Activated T-cell treated with anti-CD3 and anti-CD28 coated beads, Interleukin-2, amount 50 U/mL, for 24 hours (primary cell): ENCODE results near the gene TRIO.

Experiments
- DNase-seq: peaks from one replicate; pipeline ENCODE4 v3.0.0-alpha.2; 2020
- H3K27ac Mint-ChIP-seq: 2 replicates; pipeline ENCODE4 v1.8.0; 2020; ENCODE audit warnings: mild to moderate bottlenecking, mixed read lengths
- H3K27me3 Mint-ChIP-seq: 2 replicates; pipeline ENCODE4 v1.8.0; 2020; ENCODE audit warnings: mixed read lengths
- H3K36me3 Mint-ChIP-seq: 2 replicates; pipeline ENCODE4 v1.8.0; 2020; ENCODE audit warnings: low read depth, mixed read lengths
- H3K4me1 Mint-ChIP-seq: 2 replicates; pipeline ENCODE4 v1.8.0; 2020; ENCODE audit warnings: low read depth, mixed read lengths
- H3K4me3 Mint-ChIP-seq: 2 replicates; pipeline ENCODE4 v1.8.0; 2020; ENCODE audit warnings: mild to moderate bottlenecking, moderate library complexity, mixed read lengths
- H3K9me3 Mint-ChIP-seq: 2 replicates; pipeline ENCODE4 v1.8.0; 2020; ENCODE audit warnings: mixed read lengths

Gene TRIO

DNA sequence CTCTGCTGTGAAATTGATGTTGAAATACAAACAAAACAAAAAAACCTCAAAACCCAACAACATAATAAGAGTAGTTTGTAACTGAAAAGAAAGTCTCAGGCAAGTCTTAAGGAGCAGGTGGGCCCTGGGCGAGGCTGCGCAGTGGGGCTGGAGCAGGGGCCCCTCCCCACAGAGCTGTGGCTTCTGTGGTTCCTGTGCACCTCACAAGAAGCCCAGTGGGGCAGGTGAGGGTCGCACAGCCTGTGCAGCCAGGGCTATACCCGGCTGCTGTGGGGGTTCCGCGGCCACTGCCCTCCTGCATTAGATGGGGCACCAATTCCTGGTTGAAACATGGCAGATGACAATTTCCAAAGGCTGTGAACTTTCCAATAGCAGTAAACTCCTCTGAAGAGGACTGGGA lies 75.3 kb downstream of the TRIO start:
- H3K27ac Mint-ChIP-seq, result no peak overlapping the region
- peaks cover 16% of the 10 kb centered on the region for H3K4me1 Mint-ChIP-seq
- no peak for DNase-seq
- H3K27me3 Mint-ChIP-seq, result peaks cover 40% of the 10 kb centered on the region
- no peak overlapping the region for H3K4me3 Mint-ChIP-seq
- no peaks in the 10 kb centered on the region for H3K9me3 Mint-ChIP-seq
- no peaks in the 10 kb centered on the region for H3K36me3 Mint-ChIP-seq

DNA sequence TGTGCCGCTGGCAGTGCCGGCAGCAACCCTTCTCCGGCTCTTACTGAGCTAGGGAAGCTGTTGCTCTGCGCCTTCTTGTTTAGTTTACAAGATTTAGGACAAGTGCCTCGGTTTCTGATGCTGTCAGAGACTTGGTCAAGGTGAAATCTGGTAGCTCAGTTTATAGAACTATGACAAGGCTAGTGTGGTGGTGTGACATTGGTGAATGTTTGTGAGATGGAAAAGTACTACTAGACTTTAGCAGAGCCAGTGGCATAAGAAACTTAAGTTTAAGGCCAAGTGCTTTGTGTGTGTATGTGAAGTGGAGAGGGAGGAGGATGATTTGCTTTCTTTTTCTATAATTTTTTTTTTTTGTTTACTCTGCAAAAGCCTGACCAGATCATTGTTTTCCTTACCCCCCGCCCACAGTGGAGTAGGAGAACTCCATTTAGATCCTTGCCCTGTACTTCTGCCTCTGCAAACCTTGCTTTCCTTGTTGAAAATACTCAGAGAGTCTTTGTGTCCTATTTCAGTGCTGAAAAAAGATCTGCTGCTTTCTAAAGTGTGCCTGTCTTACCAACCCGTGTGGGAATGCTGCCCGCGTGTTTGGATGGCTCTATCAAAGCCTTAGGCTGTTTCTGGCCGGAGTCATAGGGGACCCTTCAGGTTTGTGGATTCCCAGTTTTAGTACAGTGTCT lies 75.9 kb downstream of the TRIO start:
- H3K9me3 Mint-ChIP-seq, result no peaks in the 10 kb centered on the region
- H3K27me3 Mint-ChIP-seq, result peaks cover 40% of the 10 kb centered on the region
- H3K36me3 Mint-ChIP-seq, result no peaks in the 10 kb centered on the region
- no peak overlapping the region for H3K4me3 Mint-ChIP-seq
- peaks cover 18% of the 10 kb centered on the region for H3K4me1 Mint-ChIP-seq
- no peak overlapping the region for H3K27ac Mint-ChIP-seq
- DNase-seq, result no peak

DNA sequence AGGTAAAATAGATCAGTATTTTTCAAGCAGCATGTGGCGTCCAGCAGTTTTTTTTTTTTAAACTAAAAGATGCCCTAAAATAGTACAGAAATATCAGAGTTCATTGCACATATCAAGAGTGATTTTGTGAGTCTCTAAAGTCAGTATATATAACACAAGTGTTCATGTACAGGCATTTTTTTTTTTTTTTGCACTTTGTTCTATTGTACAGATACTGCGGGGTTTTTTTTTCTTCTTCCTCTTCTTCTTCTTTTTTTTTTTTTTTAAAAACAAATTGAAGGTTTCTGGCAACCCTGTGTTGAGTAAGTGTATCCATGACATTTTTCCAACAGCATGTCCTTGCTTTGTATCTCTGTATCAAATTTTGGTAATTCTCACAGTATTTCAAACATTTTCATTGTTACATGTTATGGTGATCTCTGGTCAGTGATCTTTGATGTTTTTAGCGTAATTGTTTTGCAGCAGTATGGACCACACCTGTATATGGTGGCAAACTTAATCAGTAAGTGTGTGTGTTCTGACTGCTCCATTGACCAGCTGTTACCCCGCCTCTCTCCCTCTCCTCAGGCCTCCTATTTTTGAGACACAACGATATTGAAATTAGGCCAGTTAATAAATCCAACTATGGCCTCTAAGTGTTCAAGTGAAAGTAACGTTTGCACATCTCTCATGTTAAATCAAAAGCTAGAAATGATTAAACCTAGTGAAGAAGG lies 76.8 kb downstream of the TRIO start:
- Mint-ChIP-seq H3K27me3 (peaks cover 40% of the 10 kb centered on the region), H3K9me3 (no peaks in the 10 kb centered on the region), H3K4me3 (no peak overlapping the region), H3K27ac (no peak overlapping the region), H3K36me3 (no peaks in the 10 kb centered on the region), H3K4me1 (peaks cover 18% of the 10 kb centered on the region)
- DNase-seq, result no peak

DNA sequence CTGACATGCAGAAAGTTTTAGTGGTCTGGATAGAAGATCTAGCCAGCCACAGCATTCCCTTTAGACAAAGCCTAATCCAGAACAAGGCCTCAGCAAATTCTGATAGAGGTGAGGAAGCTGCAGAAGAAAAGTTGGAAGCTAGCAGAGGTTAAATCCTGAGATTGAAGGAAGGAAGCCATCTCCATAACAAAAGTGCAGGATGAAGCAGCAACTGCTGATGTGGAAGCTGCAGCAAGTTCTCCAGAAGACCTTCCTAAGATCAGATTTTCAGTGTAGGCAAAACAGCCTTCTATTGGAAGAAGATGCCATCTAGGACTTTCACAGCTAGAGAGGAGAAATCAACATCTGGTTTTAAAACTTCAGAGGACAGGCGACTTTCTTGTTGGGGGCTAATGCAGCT lies 77.5 kb downstream of the TRIO start:
- no peaks in the 10 kb centered on the region for H3K9me3 Mint-ChIP-seq
- H3K4me1 Mint-ChIP-seq, result peaks cover 18% of the 10 kb centered on the region
- H3K36me3 Mint-ChIP-seq, result no peaks in the 10 kb centered on the region
- no peak for DNase-seq
- no peak overlapping the region for H3K4me3 Mint-ChIP-seq
- H3K27ac Mint-ChIP-seq, result no peak overlapping the region
- peaks cover 40% of the 10 kb centered on the region for H3K27me3 Mint-ChIP-seq

DNA sequence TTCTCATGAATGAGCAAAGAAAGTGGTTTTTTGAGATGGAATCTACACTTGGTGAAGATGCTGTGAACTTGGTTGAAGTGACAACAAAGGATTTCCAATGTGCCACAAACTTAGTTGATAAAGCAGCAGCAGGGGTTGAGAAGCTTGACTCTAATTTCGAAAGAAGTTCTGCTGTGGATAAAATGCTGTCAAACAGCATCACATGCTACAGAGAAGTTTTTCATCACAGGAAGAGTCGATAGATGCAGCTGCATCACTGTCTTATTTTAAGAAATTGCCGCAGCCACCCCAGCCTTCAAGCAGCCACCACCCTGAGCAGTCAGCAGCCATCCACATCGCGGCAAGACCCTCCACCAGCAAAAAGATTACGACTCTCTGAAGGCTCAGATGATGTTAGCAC lies 78.6 kb downstream of the TRIO start:
- Mint-ChIP-seq H3K27ac (no peak overlapping the region), H3K4me3 (no peak overlapping the region), H3K36me3 (no peaks in the 10 kb centered on the region), H3K27me3 (peaks cover 36% of the 10 kb centered on the region), H3K9me3 (no peaks in the 10 kb centered on the region), H3K4me1 (peaks cover 18% of the 10 kb centered on the region)
- DNase-seq, result no peak

DNA sequence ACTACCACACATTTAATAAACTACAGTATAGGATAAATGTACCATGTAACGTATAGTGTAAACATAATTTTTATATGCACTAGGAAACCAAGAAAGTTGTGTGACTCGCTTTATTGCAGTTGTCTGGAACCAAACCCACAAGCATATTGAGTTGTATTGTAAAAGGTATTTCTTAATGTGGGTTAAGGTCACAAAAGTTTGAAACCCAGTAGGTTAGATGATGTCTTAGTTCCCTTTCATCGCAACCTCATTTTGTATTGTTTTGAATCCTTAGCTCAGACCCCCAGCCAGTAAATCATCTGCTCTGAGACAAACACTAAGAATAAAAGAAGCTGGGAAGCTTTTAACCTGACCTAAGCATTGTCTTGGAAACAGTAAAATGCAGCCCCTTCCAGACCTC lies 79.1 kb downstream of the TRIO start:
- DNase-seq, result no peak
- H3K27ac Mint-ChIP-seq, result no peak overlapping the region
- no peaks in the 10 kb centered on the region for H3K9me3 Mint-ChIP-seq
- H3K4me1 Mint-ChIP-seq, result peaks cover 18% of the 10 kb centered on the region
- H3K27me3 Mint-ChIP-seq, result peaks cover 34% of the 10 kb centered on the region
- H3K36me3 Mint-ChIP-seq, result no peaks in the 10 kb centered on the region
- H3K4me3 Mint-ChIP-seq, result no peak overlapping the region

DNA sequence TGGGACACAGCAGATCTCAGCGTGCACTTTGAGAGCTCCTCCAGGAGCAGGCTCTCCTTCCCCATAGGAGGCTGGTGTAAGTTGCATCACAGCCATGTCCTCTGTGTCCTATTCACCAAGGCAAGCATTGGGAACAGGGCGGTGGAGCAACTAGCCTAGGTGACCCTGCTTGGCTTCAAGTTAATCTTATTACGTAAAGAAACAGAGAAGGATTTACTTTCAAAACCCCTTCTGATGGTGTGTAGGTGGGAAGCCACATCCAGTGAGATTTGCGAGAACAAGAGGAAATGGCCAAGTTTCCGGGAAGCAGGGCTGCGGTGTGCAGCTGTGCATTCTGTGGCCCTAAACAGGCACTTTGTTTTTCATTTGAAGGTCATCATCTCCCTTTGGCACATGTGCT lies 80.2 kb downstream of the TRIO start:
- DNase-seq, result no peak
- no peak overlapping the region for H3K27ac Mint-ChIP-seq
- H3K4me3 Mint-ChIP-seq, result no peak overlapping the region
- peaks cover 18% of the 10 kb centered on the region for H3K4me1 Mint-ChIP-seq
- no peaks in the 10 kb centered on the region for H3K36me3 Mint-ChIP-seq
- H3K27me3 Mint-ChIP-seq, result peaks cover 25% of the 10 kb centered on the region
- H3K9me3 Mint-ChIP-seq, result no peaks in the 10 kb centered on the region

DNA sequence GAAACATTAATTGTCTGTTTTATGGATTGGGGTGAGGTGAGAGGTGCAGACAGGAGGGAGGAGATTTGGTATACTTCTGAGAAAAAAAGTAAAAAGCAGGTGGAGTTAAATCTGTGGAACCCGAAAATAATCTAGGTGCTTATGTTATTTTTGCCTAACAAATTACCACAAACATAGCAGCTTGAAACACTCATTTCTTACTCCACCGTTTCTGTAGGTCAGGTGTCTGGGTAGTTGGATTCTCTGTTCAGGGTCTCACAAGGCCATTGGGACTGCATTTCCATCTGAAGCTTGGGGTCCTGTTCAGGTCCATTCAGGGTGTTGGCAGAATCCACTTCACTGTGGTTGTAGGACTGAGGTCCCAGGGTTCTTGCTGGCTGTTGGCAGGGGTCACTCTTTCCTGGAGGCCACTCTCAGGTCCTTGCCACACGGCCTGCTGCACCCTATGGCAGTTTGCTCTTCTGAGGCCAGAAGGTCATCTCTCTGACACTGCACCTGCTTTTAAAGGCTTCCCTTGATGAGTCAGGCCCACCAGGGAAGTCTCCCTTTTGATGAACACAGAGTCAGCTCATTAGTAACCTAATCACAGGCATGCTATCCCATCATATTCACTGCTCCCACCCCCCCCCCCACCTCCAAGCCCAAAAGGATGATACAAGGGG lies 82.2 kb downstream of the TRIO start:
- H3K9me3 Mint-ChIP-seq, result no peaks in the 10 kb centered on the region
- no peak for DNase-seq
- no peak overlapping the region for H3K4me3 Mint-ChIP-seq
- H3K27ac Mint-ChIP-seq, result no peak overlapping the region
- no peaks in the 10 kb centered on the region for H3K36me3 Mint-ChIP-seq
- H3K4me1 Mint-ChIP-seq, result peaks cover 18% of the 10 kb centered on the region
- peaks cover 23% of the 10 kb centered on the region for H3K27me3 Mint-ChIP-seq

DNA sequence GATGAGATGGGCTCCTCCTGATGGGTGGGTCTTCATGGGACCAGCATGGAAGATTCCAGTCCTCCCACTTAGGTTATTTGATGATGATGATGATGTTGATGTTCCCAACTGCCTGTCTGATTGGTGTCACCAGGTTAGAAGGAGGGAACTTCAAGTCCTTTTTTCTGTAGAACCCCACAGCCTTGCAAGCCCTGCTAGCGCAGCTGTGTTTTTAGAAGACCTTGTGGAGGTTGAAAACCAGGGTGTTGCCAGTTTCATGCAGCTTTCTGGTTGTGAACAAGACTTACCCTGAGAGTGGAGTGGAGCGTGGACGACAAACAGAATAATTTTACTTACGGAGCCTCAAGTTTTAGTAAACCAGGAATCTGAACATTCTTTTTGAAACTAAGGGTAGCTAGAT lies 83.0 kb downstream of the TRIO start:
- DNase-seq, result no peak
- Mint-ChIP-seq H3K4me3 (no peak overlapping the region), H3K27me3 (peaks cover 17% of the 10 kb centered on the region), H3K27ac (no peak overlapping the region), H3K36me3 (no peaks in the 10 kb centered on the region), H3K4me1 (peaks cover 18% of the 10 kb centered on the region), H3K9me3 (no peaks in the 10 kb centered on the region)

DNA sequence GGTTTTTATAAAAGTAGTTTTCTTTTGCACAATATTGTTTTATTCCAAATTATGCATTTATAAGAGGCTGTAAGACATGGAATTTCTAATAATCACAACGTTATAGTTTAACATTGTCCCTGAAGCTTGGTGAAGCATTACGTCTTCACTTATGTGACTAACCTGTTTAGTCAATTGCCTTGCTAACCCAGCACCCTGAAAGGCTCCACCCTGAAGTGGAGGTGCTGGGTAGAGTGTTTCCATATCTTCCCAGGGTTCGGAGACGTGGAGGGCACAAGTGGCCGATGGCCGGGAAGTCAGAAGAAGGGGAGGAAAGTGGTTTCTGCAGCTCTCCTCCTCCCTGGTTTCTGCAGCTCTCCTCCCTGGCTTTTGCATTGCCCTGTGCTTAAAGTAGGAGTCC lies 83.4 kb downstream of the TRIO start:
- no peaks in the 10 kb centered on the region for H3K9me3 Mint-ChIP-seq
- no peaks in the 10 kb centered on the region for H3K36me3 Mint-ChIP-seq
- no peak overlapping the region for H3K4me3 Mint-ChIP-seq
- peaks cover 14% of the 10 kb centered on the region for H3K4me1 Mint-ChIP-seq
- H3K27me3 Mint-ChIP-seq, result peaks cover 13% of the 10 kb centered on the region
- H3K27ac Mint-ChIP-seq, result no peak overlapping the region
- DNase-seq, result no peak

DNA sequence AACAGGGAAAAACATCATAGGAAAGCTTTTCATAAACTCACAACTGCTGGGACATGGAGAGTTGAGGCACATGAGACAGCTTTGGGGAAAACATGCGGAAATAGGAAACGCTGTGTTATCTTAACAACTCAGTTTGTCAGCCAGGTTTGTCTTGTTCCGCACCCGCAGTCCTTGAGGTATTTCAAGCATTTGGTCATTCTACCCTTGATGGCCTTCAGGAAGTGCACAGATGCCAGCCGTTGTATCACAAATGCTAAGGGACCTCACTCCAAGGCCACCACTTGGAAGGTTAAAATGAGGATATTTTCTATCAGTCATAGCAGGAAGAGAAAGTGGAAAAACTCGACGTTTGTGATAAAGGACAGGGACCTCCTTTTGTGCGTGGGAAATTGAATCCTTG lies 83.8 kb downstream of the TRIO start:
- no peak for DNase-seq
- H3K9me3 Mint-ChIP-seq, result no peaks in the 10 kb centered on the region
- no peak overlapping the region for H3K4me3 Mint-ChIP-seq
- no peak overlapping the region for H3K27ac Mint-ChIP-seq
- peaks cover 10% of the 10 kb centered on the region for H3K27me3 Mint-ChIP-seq
- no peaks in the 10 kb centered on the region for H3K36me3 Mint-ChIP-seq
- peaks cover 11% of the 10 kb centered on the region for H3K4me1 Mint-ChIP-seq

DNA sequence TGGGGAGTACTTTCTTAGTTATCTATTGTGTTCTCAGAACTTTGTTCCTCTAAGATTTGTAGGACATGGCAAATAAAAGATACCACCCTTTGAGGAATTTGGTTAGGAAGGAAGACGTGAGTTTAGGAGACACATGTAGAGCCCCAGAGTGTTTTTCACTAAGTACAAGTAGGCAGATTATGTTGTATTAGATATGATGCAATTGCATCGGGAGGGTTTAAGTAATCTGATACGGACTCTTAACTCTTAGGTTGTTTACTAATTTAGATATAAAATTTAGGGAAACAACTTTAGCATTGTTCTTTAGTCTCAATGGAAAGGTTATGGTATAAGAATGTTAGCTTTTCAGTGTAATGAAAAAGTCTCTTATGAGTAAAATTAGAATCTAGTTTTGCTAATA lies 84.4 kb downstream of the TRIO start:
- H3K4me3 Mint-ChIP-seq, result no peak overlapping the region
- H3K9me3 Mint-ChIP-seq, result no peaks in the 10 kb centered on the region
- peaks cover 11% of the 10 kb centered on the region for H3K4me1 Mint-ChIP-seq
- no peak for DNase-seq
- no peaks in the 10 kb centered on the region for H3K36me3 Mint-ChIP-seq
- no peak overlapping the region for H3K27ac Mint-ChIP-seq
- peaks cover 10% of the 10 kb centered on the region for H3K27me3 Mint-ChIP-seq

DNA sequence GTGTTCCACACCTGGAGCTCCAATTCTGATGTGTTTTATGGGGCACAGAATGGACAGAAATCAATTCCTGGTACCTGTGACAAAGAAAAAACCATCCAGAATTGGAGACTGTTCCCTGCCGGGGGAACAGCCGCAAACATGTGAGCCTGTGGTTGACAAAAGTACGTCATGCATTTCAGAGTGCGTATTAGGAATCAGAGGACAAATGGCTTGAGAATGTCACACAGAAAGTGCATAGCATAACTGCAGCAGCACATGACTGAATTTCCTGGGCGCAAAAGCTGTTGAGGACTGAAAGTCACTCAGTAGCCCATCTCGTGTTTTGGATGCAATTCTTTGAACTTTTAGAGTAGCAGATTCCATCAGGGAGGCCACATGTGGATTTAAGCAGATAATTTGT lies 85.1 kb downstream of the TRIO start:
- Mint-ChIP-seq H3K36me3 (no peaks in the 10 kb centered on the region), H3K27me3 (peaks cover 5% of the 10 kb centered on the region), H3K27ac (no peak overlapping the region), H3K4me3 (no peak overlapping the region), H3K9me3 (no peaks in the 10 kb centered on the region), H3K4me1 (peaks cover 4% of the 10 kb centered on the region)
- no peak for DNase-seq

DNA sequence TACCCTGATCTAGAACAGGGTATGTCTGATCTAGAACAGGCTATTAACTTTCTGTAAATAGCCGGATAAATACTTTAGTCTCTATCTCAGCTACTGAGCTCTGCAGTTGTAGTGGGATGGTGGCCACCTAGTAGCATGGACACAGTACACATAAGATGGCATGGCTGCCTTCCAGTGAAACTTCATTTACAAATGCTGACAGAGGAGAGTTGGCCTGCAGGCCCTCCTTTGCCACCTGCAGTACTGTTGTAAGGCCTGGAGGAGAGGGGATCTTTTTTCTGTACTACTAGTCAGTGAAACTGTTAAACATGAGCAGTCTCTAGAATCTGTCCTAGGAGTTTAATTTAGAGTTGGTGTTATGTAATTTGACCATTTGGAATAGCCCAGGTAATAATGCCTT lies 86.0 kb downstream of the TRIO start:
- Mint-ChIP-seq H3K4me1 (no peaks in the 10 kb centered on the region), H3K27ac (no peak overlapping the region), H3K9me3 (no peaks in the 10 kb centered on the region), H3K36me3 (no peaks in the 10 kb centered on the region), H3K4me3 (no peak overlapping the region), H3K27me3 (peaks cover 3% of the 10 kb centered on the region)
- DNase-seq, result no peak

DNA sequence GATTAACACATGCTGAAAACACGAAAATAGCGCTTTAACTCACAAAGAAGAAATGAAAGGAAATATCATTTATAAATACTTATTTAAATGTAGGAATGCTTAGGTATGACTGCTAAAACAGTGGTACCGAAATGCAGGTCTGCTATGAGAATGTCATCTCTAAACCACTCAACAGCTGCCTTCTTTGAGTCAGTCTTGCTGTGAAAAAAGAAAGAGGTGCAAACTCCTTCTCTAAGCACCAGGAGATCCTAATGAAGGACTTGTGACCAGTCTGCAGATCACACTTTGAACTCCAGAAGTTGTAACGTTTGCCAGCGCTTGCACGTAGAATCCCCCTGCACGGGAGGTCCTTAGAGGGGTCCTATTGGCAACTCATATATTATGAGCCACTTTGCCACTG lies 86.6 kb downstream of the TRIO start:
- Mint-ChIP-seq H3K27ac (no peak overlapping the region), H3K36me3 (no peaks in the 10 kb centered on the region), H3K4me1 (no peaks in the 10 kb centered on the region), H3K4me3 (no peak overlapping the region), H3K27me3 (peaks cover 3% of the 10 kb centered on the region), H3K9me3 (no peaks in the 10 kb centered on the region)
- no peak for DNase-seq
